GM21390 (cell line): ENCODE measurements around the gene OR10G2.
"Not testable (repeated sequence)": the region's sequence is repeated elsewhere in the genome, so short reads cannot be mapped to it uniquely, and the experiment has no call there.

Source experiments
- ATAC-seq: cut with Tn5 transposase; IDR thresholded peaks from one replicate; pipeline ENCODE4 v1.9.1; 2021; ENCODE audit not compliant: unreplicated experiment

The OR10G2 gene, protein sequence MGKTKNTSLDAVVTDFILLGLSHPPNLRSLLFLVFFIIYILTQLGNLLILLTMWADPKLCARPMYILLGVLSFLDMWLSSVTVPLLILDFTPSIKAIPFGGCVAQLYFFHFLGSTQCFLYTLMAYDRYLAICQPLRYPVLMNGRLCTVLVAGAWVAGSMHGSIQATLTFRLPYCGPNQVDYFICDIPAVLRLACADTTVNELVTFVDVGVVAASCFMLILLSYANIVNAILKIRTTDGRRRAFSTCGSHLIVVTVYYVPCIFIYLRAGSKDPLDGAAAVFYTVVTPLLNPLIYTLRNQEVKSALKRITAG

DNA sequence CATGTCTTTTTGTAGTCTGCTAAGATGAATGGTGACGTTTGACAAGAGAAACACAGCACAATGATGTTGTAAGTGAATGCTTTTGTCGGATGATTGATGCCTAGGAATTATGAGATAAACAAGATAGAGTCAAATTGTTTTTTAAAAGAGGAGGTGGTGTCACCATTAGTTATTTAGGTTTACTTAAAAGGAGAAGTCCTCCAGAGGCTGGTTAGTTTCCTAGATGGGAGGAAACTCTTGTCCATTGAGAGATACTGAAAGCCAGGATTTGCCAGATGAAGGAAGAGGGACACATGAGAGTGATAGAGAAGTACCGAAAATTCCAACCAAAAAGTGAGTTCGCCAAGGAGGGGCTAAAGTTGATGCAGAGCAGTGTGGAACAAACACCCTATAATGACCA, at the start of gene OR10G2:
TSS of gene OR10G2 (minus strand) at position 101 of the 400 bp plus-strand sequence. CDS start at position 3, 98 bp downstream.
- no peak for ATAC-seq

DNA sequence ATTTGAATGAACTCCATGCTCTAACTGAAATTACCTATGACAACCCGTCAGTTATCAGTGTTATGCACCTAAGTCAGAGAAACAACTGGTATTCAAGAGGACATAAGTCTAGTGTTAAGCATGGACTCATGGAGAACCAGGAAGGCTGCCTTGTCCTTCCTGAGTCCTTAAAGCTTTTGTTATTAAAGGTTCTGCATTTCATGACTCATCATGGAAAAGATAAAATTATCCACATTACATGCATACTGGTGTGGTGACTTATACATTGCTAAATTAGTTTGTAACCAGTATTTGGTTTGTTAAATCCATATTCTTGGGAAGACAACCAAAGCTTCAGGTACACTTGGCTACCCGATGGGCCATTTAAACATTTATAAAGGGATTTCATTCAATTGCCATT, 45.3 kb upstream of the OR10G2 start:
- no peak for ATAC-seq

- ATAC-seq, result no peak
Observed at GRCh38 chr14:21675566-21675965, 40.8 kb upstream of the OR10G2 start.

DNA sequence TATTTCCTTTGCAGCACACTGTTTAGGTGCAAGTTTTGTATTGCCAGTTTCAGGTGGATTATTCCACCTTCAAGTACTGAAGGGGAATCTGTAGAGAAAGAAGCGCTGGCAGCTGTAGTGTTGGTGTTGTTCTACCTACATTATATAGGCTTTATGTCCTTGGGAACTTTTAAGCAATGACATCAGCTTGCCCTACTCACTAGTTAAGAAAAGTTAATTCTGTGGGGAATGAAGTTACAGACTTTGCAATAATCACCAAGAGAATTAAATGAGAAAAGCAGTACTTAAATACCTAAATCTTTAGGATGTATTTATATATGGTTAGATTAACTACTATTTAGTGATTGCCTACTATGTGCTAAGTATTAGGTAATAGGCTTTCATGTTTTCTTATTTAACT, 39.0 kb upstream of the OR10G2 start, which contains the start of gene OR4E1:
TSS of gene OR4E1 (minus strand) at position 101 of the 400 bp plus-strand sequence. CDS start 2,883 bp downstream, outside the sequence.
- no peak for ATAC-seq

- no peak for ATAC-seq
Observed at GRCh38 chr14:21672116-21672515, 37.4 kb upstream of the OR10G2 start.

DNA sequence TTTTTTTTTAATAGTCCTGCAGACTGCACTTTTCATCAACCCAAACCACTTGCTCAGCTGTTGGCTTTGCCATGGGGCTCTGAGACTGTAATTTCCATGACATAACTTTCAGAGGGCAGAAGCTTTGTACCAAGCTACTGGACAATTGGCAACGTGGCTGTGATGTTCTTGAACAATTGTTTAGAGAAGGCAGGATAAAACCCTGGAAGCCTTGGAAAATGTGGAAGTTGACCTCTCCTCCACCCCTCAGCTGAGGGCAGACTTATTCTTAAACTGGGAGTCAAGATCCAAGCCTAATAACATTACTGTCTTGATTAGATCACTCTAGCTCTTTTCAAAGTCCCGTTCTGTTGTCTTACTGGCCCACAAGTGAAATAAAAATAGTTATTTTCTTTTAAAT, 36.6 kb upstream of the OR10G2 start:
- no peak for ATAC-seq

- no peak for ATAC-seq
Observed at GRCh38 chr14:21669284-21669683, 34.5 kb upstream of the OR10G2 start.

DNA sequence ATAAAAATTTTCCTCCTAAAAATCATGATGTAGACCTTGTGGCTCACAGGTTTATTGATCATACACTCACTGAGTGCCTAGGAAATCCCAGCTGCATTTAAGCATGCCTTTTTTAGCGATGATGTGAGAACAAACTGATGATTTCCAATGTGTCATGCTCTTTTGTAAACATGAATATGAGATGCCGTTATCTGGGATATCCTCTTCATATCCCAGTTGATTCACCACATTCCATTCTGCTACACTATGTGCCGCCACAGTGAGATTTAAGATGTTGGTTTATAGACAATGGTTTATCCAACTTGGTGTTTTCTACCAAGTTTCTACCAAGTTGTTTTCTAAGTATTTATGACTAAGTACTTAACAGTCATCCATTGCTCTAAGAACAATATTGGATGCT, 33.6 kb upstream of the OR10G2 start:
- ATAC-seq, result no peak

- no peak for ATAC-seq
Observed at GRCh38 chr14:21656980-21657379, 22.2 kb upstream of the OR10G2 start.

DNA sequence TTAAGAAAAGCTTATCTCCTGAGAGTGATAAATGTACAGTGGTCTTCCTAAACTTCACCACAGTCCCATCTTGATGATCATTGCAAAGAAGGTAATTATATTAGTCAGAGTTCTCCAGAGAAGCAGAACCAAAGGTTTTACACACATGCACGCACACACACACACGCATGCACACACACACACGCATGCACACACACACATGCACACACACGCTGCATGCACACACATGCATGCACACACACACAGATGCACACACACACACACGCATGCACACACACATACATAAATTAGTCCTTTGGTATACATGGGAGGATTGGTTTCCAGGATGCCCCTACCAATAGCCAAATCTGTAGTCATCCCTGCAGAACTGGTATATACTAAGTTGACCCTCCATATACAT, 19.5 kb upstream of the OR10G2 start:
- ATAC-seq, result no peak

GRCh38 chr14:21653331-21653885, 18.7 kb upstream of the OR10G2 start, which contains the start of gene OR4E2:
TSS of gene OR4E2 (plus strand) at chr14:21653835. CDS start at chr14:21665083, 11,248 bp downstream.
- ATAC-seq, result no peak

DNA sequence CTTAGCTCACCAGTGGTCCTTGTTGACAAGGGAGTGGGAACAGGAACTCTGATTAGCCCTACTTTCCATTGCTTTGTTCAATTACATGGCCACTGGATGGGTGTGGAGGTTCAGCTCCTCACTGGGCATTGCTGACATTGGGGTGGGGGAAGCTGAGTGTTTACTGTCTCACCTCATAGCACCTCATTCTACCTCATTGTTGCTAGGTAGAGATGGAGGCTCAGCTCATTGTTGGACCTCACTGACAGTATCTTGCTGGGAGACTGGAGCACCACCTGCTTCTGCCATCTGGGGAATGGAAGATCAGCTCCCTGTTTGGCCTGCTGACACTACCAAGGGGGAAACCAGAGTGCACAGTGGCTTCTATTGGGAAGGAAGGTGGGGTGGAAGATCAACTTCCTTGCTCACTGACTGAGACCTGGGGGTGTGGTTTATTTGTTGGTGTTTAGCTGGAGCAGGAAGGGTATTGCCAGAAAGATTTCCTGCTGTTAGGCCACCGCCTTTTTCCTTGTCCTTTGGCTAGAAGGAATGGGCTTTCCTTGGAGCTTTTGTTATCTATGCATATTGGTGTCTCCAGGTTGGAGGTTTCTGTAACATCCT, 17.6 kb upstream of the OR10G2 start:
- ATAC-seq, result no peak

- no peak for ATAC-seq
Observed at GRCh38 chr14:21647380-21647779, 12.6 kb upstream of the OR10G2 start.

DNA sequence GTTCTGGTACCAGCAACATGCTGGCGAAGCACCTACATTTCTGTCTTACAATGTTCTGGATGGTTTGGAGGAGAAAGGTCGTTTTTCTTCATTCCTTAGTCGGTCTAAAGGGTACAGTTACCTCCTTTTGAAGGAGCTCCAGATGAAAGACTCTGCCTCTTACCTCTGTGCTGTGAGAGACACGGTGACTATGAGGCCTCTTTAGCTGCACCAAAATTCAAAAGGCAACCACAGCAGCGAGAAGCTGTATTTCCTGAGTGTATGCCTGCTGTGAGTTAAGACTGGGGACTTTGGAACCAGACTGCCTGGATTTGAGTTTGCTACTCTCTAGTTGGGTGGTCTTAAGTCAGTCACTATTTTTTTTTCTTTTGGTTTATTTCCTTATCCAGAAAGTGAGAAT, 8.7 kb upstream of the OR10G2 start:
- no peak for ATAC-seq

GRCh38 chr14:21642683-21643082, 7.9 kb upstream of the OR10G2 start:
- no peak for ATAC-seq

DNA sequence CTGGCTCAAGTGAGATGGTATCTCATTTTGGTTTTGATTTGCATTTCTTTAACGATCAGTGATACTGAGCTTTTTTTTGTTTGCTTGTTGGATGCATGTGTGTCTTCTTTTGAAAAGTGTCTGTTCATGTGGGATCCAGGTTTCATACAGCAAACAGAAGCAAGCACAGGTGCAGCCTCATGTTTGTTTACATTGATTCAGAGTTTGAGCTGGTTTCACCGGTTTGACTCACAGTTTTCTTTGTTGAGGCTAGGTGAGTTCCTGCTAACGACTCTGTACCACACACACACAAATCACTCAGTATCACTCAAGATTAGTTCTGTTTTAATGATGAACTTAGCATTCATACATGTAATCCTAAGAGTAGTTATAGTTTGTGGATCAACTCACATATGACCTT, 3.7 kb downstream of the OR10G2 start:
- ATAC-seq, result no peak

DNA sequence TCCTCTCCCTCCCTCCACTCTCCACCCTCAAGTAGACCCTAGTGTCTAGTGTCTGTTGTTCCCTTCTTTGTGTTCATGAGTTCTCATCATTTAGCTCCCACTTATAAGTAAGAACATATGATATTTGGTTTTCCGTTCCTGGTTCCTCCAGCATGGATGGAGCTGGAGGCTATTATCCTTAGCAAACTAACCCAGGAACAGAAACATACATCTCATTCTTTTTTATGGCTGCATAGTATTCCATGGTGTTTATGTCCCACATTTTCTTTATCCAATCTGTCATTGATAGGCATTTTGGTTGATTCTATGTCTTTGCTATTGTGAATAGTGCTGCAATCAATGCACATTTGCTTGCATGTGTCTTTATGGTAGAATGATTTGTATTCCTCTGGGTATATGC, 4.2 kb downstream of the OR10G2 start:
- not testable (repeated sequence) for ATAC-seq

- no peak for ATAC-seq
Observed at GRCh38 chr14:21626491-21627230, 8.1 kb downstream of the OR10G2 start.

- no peak for ATAC-seq
Observed at GRCh38 chr14:21617614-21618013, 17.1 kb downstream of the OR10G2 start.

DNA sequence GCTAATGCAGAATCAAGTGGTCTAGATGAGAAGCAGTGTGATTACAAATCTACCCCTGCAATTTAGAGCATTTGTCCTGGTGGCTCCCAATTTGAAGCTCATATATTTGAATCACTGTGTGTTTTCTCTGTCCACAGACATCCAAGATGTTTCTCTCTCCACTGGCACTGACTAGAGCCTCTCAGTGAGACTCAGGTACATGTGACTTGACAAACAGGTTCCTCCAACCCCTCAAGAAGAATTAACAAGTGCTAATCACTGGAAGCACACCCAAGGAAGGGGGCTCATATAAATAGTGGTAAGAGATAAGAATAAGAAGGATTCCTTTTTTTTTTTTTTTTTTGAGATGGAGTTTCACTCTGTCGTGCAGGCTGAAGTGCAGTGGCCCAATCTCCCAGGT, 20.5 kb downstream of the OR10G2 start:
- ATAC-seq, result no peak

- no peak for ATAC-seq
Observed at GRCh38 chr14:21612324-21612723, 22.4 kb downstream of the OR10G2 start.

DNA sequence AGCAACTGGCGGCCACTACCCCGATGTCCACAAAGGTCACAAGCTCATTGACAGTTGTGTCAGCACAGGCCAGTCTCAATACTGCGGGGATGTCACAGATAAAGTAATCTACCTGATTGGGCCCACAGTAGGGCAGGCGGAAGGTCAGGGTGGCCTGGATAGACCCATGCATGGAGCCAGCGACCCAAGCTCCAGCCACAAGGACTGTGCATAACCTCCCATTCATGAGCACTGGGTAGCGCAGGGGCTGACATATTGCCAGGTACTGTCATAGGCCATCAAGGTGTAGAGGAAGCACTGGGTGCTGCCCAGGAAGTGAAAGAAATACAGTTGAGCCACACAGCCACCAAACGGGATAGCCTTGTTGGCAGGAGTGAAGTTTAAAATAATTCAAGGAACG, 32.6 kb downstream of the OR10G2 start:
- ATAC-seq, result not testable (repeated sequence)
